ENCODE measurements around the gene KRTAP6-2.

DNA sequence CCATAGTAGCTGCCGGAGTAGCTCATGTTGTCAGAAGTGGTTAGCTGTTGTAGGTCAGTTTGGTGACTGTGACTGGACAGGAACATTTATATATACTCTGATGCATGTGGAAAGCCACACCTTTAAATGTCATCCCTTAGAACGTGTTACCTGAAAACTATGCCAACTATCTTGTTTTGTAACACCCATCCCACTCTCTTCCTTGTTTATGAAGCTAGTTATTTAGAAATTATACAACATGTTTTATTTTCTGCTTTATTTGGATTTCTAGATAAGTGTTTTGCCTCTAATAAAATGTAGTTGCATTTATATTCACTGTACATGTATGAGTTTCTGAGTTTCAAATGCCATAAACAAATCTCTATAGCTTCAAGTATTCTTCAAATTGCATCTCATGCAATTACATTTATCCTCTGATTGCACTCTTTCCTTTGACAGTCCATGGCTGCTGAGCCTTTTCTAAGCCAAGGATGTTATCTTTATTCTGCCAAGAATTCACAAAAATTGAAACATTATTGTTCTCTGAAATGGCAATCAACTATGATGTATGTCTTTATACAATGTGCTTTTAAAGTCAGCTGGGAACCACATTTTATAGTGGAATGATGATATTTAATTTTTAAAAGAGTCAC lies 37.3 kb downstream of the KRTAP6-2 start, which contains the start of gene KRTAP19-7:
- TF ChIP-seq CTCF (IDR thresholded peaks at IDR 0.05) (no peak), EZH2 (IDR thresholded peaks at IDR 0.05; ENCODE audit: borderline replicate concordance, insufficient read depth, low read depth, low read length, poor library complexity, severe bottlenecking) (no peak)
